Stimulated activated memory B cell treated with anti-CD40 and anti-IgM and Interleukin-4, amounts not matched to agents 10 μg/mL and 1 μg/mL and 100 μg/mL, for 72 hours (primary cell): ENCODE measurements around the gene TBL2.
"Not testable (repeated sequence)": the region's sequence is repeated elsewhere in the genome, so short reads cannot be mapped to it uniquely, and the experiment has no call there.

Source experiments
- ATAC-seq: fragments of 150-1000 bp; cut with Tn5 transposase; 2 replicates; pipeline ENCODE4 v1.10.0; 2021
- H3K27ac Mint-ChIP-seq: one replicate; pipeline ENCODE4 v1.8.0; 2022; ENCODE audit warnings: mild to moderate bottlenecking, mixed read lengths
- H3K27me3 Mint-ChIP-seq: one replicate; pipeline ENCODE4 v1.8.0; 2022; ENCODE audit warnings: mixed read lengths
- H3K36me3 Mint-ChIP-seq: one replicate; pipeline ENCODE4 v1.8.0; 2022; ENCODE audit warnings: mixed read lengths
- H3K4me1 Mint-ChIP-seq: one replicate; pipeline ENCODE4 v1.8.0; 2022; ENCODE audit warnings: mixed read lengths
- H3K4me3 Mint-ChIP-seq: one replicate; pipeline ENCODE4 v1.8.0; 2022; ENCODE audit warnings: mild to moderate bottlenecking, moderate library complexity, mixed read lengths
- H3K9me3 Mint-ChIP-seq: one replicate; pipeline ENCODE4 v1.8.0; 2022; ENCODE audit warnings: mixed read lengths

Gene TBL2

DNA sequence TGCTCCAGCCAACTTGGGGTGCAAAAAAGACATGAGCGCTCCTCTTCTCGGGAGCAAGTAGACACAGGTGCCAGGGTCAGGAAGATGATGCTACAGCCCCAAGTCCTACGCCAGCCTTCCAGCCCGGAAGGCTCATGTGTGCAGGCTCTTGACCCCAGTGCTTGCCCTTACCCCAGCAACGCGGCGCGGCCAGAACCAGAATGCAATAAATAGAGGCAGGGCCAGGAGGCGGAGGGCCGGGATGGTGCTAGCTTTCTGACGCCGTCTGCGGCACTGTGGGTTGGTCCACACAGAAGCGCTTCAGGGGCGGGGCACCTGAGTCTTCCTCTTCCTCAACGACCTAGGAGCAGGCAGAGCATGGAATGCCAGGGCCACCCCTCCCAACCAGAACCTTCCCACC is 41.3 kb downstream of the TBL2 start:
- peaks cover 51% of the 10 kb centered on the region for H3K36me3 Mint-ChIP-seq
- H3K4me3 Mint-ChIP-seq, result no peak overlapping the region
- H3K27ac Mint-ChIP-seq, result no peak overlapping the region
- no peaks in the 10 kb centered on the region for H3K27me3 Mint-ChIP-seq
- H3K9me3 Mint-ChIP-seq, result no peaks in the 10 kb centered on the region
- no peaks in the 10 kb centered on the region for H3K4me1 Mint-ChIP-seq
- ATAC-seq, result no peak

DNA sequence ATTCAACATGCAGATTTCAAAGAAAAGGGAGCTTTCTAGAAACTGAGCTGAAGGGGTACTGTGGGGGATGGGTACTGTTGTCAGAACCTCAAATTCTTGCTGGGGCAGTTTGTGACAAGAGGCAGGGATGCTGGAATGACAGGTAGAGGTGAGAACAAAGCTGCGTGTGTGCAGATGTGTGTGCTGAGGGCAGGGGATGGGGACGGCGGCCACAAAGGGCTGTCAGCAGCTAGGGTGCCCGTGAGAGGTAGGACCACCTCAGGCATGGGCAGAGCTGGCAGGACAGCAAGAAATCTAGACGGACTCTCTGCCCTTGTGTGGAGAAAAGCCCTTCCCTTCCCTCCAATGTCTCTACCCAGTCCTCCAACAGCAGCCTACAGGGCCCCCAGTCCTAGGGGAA is 41.9 kb downstream of the TBL2 start:
- no peaks in the 10 kb centered on the region for H3K4me1 Mint-ChIP-seq
- H3K36me3 Mint-ChIP-seq, result peaks cover 48% of the 10 kb centered on the region
- no peak overlapping the region for H3K4me3 Mint-ChIP-seq
- no peak for ATAC-seq
- no peaks in the 10 kb centered on the region for H3K9me3 Mint-ChIP-seq
- no peaks in the 10 kb centered on the region for H3K27me3 Mint-ChIP-seq
- no peak overlapping the region for H3K27ac Mint-ChIP-seq

DNA sequence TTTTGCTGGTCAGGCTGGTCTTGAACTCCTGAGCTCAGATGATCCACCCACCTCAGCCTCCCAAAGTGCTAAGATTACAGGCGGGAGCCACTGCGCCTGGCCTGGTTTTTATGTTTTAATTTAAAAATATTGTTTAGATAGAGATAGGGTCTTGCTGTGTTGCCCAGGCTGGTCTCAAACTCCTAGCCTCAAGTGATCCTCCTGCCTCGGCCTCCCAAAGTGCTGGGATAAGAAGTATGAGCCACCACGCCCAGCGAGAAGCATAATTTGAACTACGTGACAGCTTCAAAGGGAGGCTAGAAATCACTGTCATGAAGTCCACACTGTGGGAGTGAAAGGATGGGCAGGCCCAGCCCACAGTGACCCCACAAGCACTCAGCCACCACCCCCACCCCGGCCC is 42.5 kb downstream of the TBL2 start:
- H3K4me1 Mint-ChIP-seq, result not testable (repeated sequence)

DNA sequence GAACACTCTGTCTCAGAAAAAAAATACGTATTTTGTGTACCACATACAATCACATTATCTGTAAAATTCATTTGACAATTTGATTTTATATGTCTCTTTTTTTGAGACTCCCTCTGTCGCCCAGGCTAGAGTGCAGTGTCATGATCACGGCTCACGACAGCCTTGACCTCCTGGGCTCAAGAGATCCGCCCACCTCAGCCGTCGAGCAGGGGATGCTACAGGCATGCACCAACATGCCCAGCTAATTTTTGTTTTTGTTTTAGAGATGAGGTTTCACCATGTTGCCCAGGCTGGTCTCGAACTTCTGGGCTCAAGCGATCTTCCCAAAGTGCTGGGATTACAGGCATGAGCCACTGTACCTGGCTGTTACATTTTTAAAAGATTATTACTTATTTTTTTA is 44.6 kb downstream of the TBL2 start:
- H3K4me3 Mint-ChIP-seq, result no peak overlapping the region
- H3K36me3 Mint-ChIP-seq, result peaks cover 33% of the 10 kb centered on the region
- no peaks in the 10 kb centered on the region for H3K9me3 Mint-ChIP-seq
- no peaks in the 10 kb centered on the region for H3K4me1 Mint-ChIP-seq
- no peak for ATAC-seq
- no peak overlapping the region for H3K27ac Mint-ChIP-seq
- no peaks in the 10 kb centered on the region for H3K27me3 Mint-ChIP-seq

More for the DNA sequence above, 42.5 kb downstream of the TBL2 start:
- not testable (repeated sequence) for H3K27me3 Mint-ChIP-seq, ATAC-seq, H3K27ac Mint-ChIP-seq, H3K4me3 Mint-ChIP-seq, H3K9me3 Mint-ChIP-seq
- peaks cover 43% of the 10 kb centered on the region for H3K36me3 Mint-ChIP-seq

DNA sequence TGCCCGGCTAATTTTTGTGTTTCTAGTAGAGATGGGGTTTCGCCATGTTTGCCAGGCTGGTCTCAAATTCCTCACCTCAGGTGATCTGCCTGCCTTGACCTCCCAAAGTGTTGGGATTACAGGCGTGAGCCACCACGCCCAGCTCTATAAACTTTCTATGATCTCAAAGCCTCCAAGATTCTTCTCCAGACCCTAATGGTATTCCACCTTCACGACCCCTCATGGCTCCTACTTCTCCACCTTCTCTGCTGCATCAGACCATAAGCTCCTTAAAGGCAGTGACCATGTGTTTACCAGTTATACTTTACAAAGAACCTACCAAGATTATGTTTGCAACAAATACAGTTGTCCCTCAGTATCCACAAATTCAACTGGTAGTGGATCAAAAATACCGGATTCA is 46.2 kb downstream of the TBL2 start:
- no peak overlapping the region for H3K27ac Mint-ChIP-seq

DNA sequence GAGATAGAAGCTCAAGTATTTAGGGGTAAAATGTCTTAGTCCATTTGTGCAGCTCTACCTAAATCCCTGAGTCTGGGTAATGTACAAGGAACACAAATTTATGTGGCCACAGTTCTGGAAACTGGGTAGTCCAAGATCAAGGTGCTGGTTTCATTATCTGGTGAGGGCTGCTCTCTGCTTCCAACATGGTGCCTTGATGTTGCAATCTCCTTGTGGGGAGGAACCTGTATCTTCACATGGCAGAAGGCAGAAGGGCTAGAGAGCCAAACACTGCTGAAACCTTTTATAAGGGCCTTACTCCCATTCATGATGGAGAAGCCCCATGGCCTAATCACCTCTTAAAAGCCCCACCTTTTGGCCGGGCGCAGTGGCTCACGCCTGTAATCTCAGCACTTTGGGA is 47.6 kb downstream of the TBL2 start:
- ATAC-seq, result no peak
- H3K9me3 Mint-ChIP-seq, result no peaks in the 10 kb centered on the region
- peaks cover 11% of the 10 kb centered on the region for H3K4me1 Mint-ChIP-seq
- H3K27ac Mint-ChIP-seq, result no peak overlapping the region
- no peak overlapping the region for H3K4me3 Mint-ChIP-seq
- H3K27me3 Mint-ChIP-seq, result no peaks in the 10 kb centered on the region
- H3K36me3 Mint-ChIP-seq, result peaks cover 12% of the 10 kb centered on the region

More for the DNA sequence above, 46.2 kb downstream of the TBL2 start:
- H3K4me3 Mint-ChIP-seq, result no peak overlapping the region
- H3K36me3 Mint-ChIP-seq, result peaks cover 21% of the 10 kb centered on the region
- ATAC-seq, result no peak
- H3K27me3 Mint-ChIP-seq, result no peaks in the 10 kb centered on the region
- H3K4me1 Mint-ChIP-seq, result peaks cover 3% of the 10 kb centered on the region
- H3K9me3 Mint-ChIP-seq, result no peaks in the 10 kb centered on the region

DNA sequence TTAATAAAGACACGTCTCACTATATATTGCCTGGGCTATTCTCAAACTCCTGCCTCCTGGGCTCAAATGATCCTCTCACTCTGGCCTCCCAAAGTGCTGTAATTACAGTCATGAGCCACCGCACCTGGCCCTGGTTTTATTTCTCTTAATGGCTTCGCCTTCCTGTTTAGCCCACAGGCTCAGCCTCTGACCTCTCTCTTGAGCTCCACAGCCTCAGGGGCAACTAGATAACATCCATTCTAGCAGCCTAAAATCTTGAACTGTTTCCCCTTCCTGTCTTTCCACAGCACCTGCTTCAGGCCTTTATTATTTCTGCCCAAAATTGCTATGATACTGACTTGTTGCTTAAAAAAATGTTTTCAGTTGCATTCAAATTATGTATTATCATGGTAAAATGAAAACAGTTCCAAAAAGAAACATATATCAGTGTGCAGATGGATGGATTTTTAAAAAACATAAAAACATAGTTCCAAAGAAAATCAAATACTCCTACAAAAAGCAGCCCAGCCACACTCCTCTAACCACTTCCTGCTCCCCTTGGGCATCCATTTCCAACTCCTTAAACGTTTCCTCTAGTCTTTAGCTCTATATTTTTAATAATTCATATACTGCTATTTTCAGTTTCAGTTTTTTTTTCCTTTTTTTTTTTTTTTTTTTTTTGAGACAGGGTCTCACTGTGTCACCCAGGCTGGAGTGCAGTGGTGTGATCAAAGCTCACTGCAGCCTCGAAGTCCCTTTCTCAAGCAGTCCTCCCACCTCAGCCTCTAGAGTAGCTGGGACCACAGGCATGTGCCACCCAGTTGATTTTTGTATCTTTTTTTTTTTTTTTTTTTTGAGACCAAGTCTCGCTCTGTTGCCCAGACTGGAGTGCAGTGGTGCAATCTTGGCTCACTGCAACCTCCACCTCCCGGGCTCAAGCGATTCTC is 51.2 kb downstream of the TBL2 start:
- no peaks in the 10 kb centered on the region for H3K9me3 Mint-ChIP-seq
- no peaks in the 10 kb centered on the region for H3K27me3 Mint-ChIP-seq
- peak overlapping the region; percentile 6 for H3K4me3 Mint-ChIP-seq
- peaks cover 2% of the 10 kb centered on the region for H3K36me3 Mint-ChIP-seq
- H3K4me1 Mint-ChIP-seq, result peaks cover 32% of the 10 kb centered on the region
- ATAC-seq, result no peak
- H3K27ac Mint-ChIP-seq, result peak overlapping the region; percentile 81

DNA sequence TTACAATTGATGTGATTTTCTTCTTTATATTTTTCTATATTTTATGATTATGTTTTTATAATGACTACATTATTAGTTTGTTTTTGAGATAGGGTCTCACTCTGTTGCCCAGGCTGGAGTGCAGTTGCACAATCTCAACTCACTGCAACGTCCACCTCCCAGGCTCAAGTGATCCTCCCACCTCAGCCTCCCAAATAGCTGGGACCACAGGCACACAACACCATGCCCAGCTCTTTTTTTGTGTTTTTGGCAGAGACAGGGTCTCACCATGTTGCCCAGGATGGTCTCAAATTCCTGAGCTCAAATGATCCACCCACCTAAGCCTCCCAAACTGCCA is 52.3 kb downstream of the TBL2 start:
- ATAC-seq, H3K9me3 Mint-ChIP-seq, H3K36me3 Mint-ChIP-seq, H3K27me3 Mint-ChIP-seq: not testable (repeated sequence)
- H3K27ac Mint-ChIP-seq, result peak overlapping the region; percentile 83
- peaks cover 34% of the 10 kb centered on the region for H3K4me1 Mint-ChIP-seq
- H3K4me3 Mint-ChIP-seq, result peak overlapping the region; percentile 77

DNA sequence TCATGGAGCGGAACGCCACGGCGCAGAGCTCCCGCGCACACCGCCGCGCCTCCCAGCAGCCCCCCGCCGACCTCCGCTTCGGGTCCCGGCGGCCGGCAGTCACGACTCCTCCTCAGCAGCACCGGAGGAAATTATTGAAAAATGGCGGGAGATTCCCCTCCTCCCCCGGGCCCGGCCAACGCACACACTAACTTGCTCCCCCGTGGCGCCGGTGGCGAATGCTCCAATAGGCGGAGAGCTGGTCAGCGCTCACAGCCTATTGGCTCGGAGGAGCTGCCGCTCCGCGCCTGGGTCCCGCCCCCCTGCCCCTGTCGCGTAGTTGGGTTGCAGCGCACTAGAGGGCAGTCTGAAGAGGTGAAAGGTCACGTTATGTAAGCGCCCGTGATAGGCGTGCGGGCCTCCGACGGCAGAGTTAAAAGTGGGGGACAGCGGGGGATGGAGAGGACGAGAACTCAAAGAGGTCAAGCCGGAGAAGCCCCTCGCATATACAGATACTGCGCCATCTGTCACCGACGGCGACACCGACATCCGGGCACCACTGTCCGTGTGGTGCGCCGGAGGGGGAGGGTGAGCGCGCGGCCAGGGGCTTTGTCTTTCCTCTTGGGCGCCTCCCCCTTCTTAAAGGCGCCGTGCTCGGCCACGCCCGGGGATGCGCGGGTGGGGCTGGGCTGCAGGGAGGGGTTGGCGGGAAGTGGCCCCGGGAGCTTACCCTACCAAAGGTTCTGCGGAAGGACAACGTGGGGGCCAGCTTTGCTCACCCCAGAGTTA is 56.1 kb downstream of the TBL2 start, which contains the start of gene BAZ1B:
TSS of gene BAZ1B (minus strand) at position 189 of the 768 bp plus-strand sequence. CDS start 360 bp downstream, outside the sequence.
- H3K27ac Mint-ChIP-seq, result peak within 1 kb of the TSS; percentile 89
- H3K4me3 Mint-ChIP-seq, result peak within 1 kb of the TSS; percentile 88
- peaks cover 21% of the 10 kb centered on the region for H3K36me3 Mint-ChIP-seq
- no peaks in the 10 kb centered on the region for H3K9me3 Mint-ChIP-seq
- ATAC-seq, result peak; percentile 98
- H3K27me3 Mint-ChIP-seq, result no peaks in the 10 kb centered on the region
- H3K4me1 Mint-ChIP-seq, result peaks cover 69% of the 10 kb centered on the region

DNA sequence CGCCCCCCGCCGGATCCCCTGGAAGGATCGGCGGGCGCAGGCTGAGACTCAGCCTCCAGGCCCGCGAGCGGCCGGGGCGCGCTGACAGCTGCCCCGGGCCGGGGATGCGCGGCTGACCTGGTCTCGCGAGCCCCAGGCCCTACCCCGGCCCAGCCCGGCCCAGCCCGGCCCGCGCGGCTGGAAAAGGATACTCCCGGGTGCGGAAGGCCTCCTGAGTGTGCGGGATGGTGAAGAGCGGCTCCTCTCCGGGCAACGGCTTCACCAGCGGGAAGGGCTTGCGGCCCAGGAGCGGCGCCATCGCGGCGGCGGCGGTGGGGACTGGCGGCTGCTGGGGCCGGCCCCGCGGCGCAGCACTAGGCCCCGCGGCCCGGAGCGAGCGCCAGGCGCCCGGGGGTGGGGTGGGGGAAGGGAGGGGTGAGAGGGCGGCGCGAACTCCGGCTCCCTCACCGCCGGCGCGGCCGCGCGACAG is 56.7 kb downstream of the TBL2 start:
- Mint-ChIP-seq H3K4me1 (peaks cover 69% of the 10 kb centered on the region), H3K27me3 (no peaks in the 10 kb centered on the region), H3K4me3 (peak overlapping the region; percentile 83), H3K9me3 (no peaks in the 10 kb centered on the region), H3K36me3 (peaks cover 27% of the 10 kb centered on the region), H3K27ac (peak overlapping the region; percentile 89)
- peak; percentile 78 for ATAC-seq

DNA sequence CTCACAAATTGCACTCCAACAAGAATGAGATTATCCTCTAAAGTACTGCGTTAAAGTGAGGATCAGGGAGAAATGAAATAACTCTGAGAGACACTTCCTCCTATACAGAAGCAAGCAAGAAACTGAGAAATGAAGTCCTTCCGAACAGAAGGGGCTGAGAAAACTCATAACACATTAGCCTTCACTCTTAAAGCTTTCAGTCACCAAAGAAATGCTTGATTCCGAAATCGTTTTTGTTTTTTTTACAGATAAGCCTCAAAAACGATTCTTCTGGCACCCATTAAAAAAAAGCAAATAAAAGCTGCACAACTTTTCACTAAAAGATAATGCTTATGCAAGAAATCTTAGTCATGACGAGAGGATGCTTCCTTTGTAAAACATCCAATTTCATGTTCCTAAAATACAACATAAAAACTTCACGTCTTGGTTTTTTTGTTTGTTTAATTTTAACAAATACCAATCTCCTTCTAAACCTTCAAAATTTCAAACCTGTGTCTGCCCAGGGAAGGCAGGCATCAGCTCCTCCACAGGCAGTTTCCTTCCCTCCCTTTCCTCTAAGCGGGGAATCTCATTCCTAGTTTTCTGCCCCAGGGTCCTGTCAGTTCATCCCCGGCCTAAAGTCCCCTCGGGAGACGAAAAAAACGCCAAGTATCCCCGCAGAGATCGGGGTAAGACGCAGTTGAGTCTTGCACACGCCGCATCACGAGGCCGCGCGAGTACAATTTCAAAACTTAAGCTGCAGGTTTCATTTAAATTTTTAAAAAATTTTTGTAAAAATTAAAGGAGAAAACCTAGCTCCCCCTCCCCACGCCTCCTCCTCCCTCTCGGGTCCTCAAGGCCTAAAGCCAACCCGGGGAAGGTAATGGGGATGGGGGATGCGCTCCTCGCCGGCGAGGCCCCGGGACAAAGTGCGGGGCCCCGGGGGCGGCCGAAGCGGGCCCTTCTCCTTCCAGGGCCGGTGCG is 57.4 kb downstream of the TBL2 start:
- H3K4me3 Mint-ChIP-seq, result peak overlapping the region; percentile 88
- no peak for ATAC-seq
- H3K27me3 Mint-ChIP-seq, result no peaks in the 10 kb centered on the region
- no peaks in the 10 kb centered on the region for H3K9me3 Mint-ChIP-seq
- peak overlapping the region; percentile 85 for H3K27ac Mint-ChIP-seq
- H3K4me1 Mint-ChIP-seq, result peaks cover 69% of the 10 kb centered on the region
- H3K36me3 Mint-ChIP-seq, result peaks cover 27% of the 10 kb centered on the region

DNA sequence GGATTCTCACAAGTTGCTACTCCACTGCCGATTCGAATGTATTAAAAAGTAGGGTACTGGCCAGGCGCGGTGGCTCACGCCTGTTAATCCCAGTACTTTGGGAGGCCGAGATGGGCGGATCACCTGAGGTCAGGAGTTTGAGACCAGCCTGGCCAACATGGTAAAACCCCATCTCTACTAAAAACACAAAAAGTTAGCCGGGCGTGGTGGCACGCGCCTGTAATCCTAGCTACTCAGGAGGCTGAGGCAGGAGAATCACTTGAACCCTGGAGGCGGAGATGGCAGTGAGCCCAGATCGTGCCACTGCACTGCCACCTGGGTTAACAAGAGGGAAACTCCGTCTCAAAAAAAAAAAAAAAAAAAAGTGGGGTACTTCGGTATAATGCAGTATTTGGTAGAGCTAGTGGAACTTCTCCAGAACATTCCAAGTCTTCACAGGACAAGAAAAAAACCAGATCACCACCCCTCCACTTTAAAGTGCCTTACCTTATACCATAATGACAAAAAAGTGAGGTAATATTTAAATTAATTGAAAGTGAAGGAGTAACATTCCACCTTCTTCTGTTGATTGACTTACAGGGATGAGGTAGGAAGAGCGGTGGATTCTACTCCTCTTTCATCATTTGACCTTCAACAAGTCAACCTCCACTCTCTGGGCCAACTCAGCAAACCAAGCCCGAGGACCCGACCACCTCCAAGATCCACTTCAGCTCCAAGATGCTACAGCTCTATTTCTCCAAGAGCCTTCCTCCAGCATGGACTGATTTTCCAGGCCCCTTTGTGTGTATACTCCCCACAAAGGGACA is 58.3 kb downstream of the TBL2 start:
- peaks cover 29% of the 10 kb centered on the region for H3K36me3 Mint-ChIP-seq
- no peak for ATAC-seq
- peaks cover 60% of the 10 kb centered on the region for H3K4me1 Mint-ChIP-seq
- H3K27me3 Mint-ChIP-seq, result no peaks in the 10 kb centered on the region
- no peaks in the 10 kb centered on the region for H3K9me3 Mint-ChIP-seq
- peak overlapping the region; percentile 85 for H3K27ac Mint-ChIP-seq
- peak overlapping the region; percentile 88 for H3K4me3 Mint-ChIP-seq

DNA sequence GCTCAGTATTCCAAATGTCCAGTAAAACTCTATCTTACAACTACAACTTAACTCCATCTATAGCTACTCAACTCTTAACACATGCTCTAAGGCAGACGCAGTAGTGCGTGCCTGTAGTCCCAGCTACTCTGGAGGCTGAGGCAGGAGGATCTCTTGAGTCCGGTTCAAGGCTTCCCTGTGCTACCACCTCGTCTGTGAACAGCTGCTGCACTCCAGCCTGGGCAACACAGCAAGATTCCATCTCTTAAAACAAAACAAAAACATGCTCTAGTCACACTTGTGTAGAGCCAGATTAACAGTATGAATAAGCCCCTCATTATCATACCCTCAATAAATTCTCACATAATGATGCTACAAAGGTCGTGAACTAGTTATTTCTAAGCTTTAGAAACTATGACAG is 59.9 kb downstream of the TBL2 start:
- peaks cover 42% of the 10 kb centered on the region for H3K36me3 Mint-ChIP-seq
- no peak overlapping the region for H3K27ac Mint-ChIP-seq
- ATAC-seq, result no peak
- H3K4me3 Mint-ChIP-seq, result peak overlapping the region; percentile 1
- H3K27me3 Mint-ChIP-seq, result no peaks in the 10 kb centered on the region
- no peaks in the 10 kb centered on the region for H3K9me3 Mint-ChIP-seq
- H3K4me1 Mint-ChIP-seq, result peaks cover 51% of the 10 kb centered on the region
